ENCODE data around the gene RUSF1.

DNA sequence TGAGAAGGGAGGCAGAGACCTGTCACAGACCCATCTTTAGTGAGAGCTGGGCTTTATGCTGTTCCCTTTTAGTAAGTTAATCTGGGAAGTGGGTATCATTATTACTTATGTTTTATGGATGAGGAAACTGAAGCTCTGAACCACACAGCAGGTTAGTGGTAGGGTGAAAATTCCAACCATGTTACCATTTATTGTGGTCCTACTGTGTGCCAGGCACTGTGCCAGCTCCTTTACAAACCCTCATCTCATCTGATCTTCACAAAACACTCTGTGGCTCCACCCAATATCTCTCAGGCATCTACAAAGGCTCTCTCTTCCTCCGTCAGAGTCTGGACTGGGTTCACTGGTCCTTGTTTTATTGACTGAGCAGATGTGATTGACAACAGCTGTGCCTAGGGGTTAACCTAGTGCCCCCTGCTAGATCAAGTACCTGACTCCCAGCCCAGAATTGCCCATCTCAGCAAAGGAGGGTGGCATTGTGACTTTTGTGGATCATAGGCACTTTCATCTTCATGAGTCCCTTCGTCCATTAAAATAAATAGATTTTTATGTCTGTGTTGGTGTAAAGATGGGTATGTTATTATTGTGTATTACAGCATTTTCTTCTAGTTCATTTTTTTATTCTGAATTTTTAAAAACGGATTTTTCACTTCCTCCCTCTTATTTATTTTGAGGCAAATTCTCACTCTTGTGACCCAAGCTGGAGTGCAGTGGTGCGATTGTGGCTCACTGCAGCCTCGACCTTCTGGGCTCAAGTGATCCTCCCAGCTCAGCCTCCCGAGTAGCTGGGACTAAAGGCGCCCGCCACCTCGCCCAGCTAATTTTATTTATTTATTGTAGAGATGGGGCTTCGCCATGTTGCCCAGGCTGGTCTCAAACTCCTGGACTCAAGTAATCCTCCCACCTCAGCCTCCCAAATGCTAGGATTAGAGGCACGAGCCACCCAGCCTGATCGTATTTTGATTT is 33.1 kb downstream of the RUSF1 start:
- no peak for TF ChIP-seq ZNF274 (IDR thresholded peaks at IDR 0.05; ENCODE audit: low read depth, low read length)
- TF ChIP-seq SUZ12 (IDR thresholded peaks at IDR 0.05; ENCODE audit: extremely low read depth, insufficient read depth, insufficient read length): no peak
